ENCODE measurements around the gene PRKCQ.

Gene PRKCQ

GRCh38 chr10:6579904-6580278 lies at the start of gene PRKCQ:
Gene PRKCQ (minus strand): TSS chr10:6580276. CDS start chr10:6515135, 65,141 bp downstream.
- DNase-seq: no peak

- DNase-seq: no peak
Observed at GRCh38 chr10:6625428-6625827, 45.4 kb upstream of the PRKCQ start.

- DNase-seq: no peak
Observed at GRCh38 chr10:6624392-6624791, 44.3 kb upstream of the PRKCQ start.

- DNase-seq: no peak
Observed at GRCh38 chr10:6622921-6623320, 42.8 kb upstream of the PRKCQ start.

GRCh38 chr10:6621536-6621935 lies 41.5 kb upstream of the PRKCQ start:
- no peak for DNase-seq

GRCh38 chr10:6619660-6620059 lies 39.6 kb upstream of the PRKCQ start:
- DNase-seq: no peak

- DNase-seq: no peak
Observed at GRCh38 chr10:6618340-6618739, 38.3 kb upstream of the PRKCQ start.

- no peak for DNase-seq
Observed at GRCh38 chr10:6617309-6618076, 37.4 kb upstream of the PRKCQ start.

GRCh38 chr10:6615971-6616370 lies 35.9 kb upstream of the PRKCQ start:
- DNase-seq: no peak

- DNase-seq: no peak
Observed at GRCh38 chr10:6612371-6612770, 32.3 kb upstream of the PRKCQ start.

GRCh38 chr10:6610647-6611046 lies 30.6 kb upstream of the PRKCQ start:
- no peak for DNase-seq

- DNase-seq: no peak
Observed at GRCh38 chr10:6609625-6610024, 29.5 kb upstream of the PRKCQ start.

GRCh38 chr10:6607778-6608177 lies 27.7 kb upstream of the PRKCQ start:
- no peak for DNase-seq

- peak; percentile 40 to 61 for DNase-seq
Observed at GRCh38 chr10:6607182-6607581, 27.1 kb upstream of the PRKCQ start.

- no peak for DNase-seq
Observed at GRCh38 chr10:6603142-6604125, 23.4 kb upstream of the PRKCQ start.

- DNase-seq: no peak
Observed at GRCh38 chr10:6602700-6603084, 22.6 kb upstream of the PRKCQ start.

- DNase-seq: no peak
Observed at GRCh38 chr10:6602026-6602699, 22.1 kb upstream of the PRKCQ start.

GRCh38 chr10:6601246-6601805 lies 21.2 kb upstream of the PRKCQ start:
- DNase-seq: no peak

GRCh38 chr10:6600224-6600987 lies 20.3 kb upstream of the PRKCQ start:
- DNase-seq: peak in 1 of 2 donors; percentile 26

- DNase-seq: no peak
Observed at GRCh38 chr10:6598679-6599078, 18.6 kb upstream of the PRKCQ start.

GRCh38 chr10:6597478-6597877 lies 17.4 kb upstream of the PRKCQ start:
- DNase-seq: no peak

GRCh38 chr10:6595499-6595898 lies 15.4 kb upstream of the PRKCQ start:
- no peak for DNase-seq

Data from stimulated activated CD4-positive, alpha-beta T cell treated with anti-CD3 and anti-CD28 coated beads, Interleukin-2, amount 100 ng/mL, for 24 hours (primary cell).